ENCODE results near the gene RPS6KL1.

RPS6KL1 gene

DNA sequence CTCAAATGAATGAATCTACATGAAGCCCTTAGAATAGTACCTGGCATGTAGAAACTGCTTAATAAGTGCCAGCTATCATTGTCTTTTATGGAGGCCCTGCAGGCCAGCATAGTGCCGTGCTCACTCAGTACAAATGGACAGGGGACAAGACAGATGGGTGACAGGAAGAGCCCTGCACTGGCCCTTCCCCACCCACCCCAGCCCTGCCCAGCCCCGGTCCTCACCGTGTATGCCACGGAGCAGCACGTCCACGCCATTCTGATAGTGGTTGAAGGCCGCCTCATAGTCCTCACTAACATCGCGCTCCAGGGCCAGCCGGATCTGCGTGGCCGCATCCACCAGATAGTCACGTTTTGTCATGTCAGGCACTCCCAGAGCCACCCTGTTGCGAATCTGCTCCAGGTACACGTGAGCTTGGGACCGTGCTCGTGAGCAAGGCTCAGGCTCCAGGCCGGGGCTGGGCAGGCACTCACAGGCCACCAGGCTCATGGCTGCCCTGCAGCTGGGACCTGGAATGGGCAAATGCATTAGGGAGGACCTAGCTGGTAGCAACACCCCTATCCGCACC, 1.9 kb downstream of the RPS6KL1 start:
- no peaks in the 10 kb centered on the region for H3K4me1 ChIP-seq (ENCODE audit: low read depth, poor library complexity, severe bottlenecking)
- H3K27me3 ChIP-seq (ENCODE audit: insufficient read depth, low read depth) = no peaks in the 10 kb centered on the region
- H3K27ac ChIP-seq = no peak overlapping the region
- TF ChIP-seq, protein P1, sequence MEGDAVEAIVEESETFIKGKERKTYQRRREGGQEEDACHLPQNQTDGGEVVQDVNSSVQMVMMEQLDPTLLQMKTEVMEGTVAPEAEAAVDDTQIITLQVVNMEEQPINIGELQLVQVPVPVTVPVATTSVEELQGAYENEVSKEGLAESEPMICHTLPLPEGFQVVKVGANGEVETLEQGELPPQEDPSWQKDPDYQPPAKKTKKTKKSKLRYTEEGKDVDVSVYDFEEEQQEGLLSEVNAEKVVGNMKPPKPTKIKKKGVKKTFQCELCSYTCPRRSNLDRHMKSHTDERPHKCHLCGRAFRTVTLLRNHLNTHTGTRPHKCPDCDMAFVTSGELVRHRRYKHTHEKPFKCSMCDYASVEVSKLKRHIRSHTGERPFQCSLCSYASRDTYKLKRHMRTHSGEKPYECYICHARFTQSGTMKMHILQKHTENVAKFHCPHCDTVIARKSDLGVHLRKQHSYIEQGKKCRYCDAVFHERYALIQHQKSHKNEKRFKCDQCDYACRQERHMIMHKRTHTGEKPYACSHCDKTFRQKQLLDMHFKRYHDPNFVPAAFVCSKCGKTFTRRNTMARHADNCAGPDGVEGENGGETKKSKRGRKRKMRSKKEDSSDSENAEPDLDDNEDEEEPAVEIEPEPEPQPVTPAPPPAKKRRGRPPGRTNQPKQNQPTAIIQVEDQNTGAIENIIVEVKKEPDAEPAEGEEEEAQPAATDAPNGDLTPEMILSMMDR (conservative IDR thresholded peaks at IDR 0.05; ENCODE audit: low read depth, low read length) = no peak
- no peaks in the 10 kb centered on the region for H3K36me3 ChIP-seq (ENCODE audit: insufficient read depth)
- no peak overlapping the region for H3K4me2 ChIP-seq
- no peaks in the 10 kb centered on the region for H4K20me1 ChIP-seq (ENCODE audit: insufficient read depth)
- H3K4me3 ChIP-seq (IDR thresholded peaks at IDR 0.05; ENCODE audit: insufficient read depth, low read depth, low read length) = no peak overlapping the region
- no peak overlapping the region for H2AFZ ChIP-seq (ENCODE audit: low read depth)
- no peaks in the 10 kb centered on the region for H3K79me2 ChIP-seq (ENCODE audit: insufficient read depth, low read depth)
- H3K9ac ChIP-seq = no peak overlapping the region

DNA sequence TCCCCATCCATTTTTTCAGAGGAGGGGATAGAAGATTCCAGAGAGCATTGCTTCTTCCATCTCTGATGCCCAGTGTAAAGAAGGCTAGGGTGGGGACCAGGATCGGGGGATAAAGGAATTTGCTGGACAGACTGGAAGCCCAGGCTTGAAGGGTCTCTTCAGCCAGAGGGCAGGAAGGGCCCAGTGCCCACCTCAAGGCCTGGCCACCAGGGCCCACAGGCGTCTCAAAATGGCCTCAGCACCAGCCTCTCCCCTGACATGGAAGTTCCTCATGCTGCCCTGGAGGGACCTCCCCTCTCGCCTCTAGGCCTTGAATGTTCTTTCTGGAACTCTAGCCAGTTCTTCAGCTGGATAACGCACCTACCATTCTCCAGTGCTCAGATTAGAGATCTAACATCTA, 2.8 kb downstream of the RPS6KL1 start:
- H3K4me2 ChIP-seq = no peak overlapping the region
- no peaks in the 10 kb centered on the region for H3K4me1 ChIP-seq (ENCODE audit: low read depth, poor library complexity, severe bottlenecking)
- H3K27ac ChIP-seq = no peak overlapping the region
- H2AFZ ChIP-seq (ENCODE audit: low read depth) = no peak overlapping the region
- H4K20me1 ChIP-seq (ENCODE audit: insufficient read depth) = no peaks in the 10 kb centered on the region
- H3K36me3 ChIP-seq (ENCODE audit: insufficient read depth) = no peaks in the 10 kb centered on the region
- no peak overlapping the region for H3K9ac ChIP-seq
- TF ChIP-seq, protein P1 (conservative IDR thresholded peaks at IDR 0.05; ENCODE audit: low read depth, low read length) = no peak
- H3K4me3 ChIP-seq (IDR thresholded peaks at IDR 0.05; ENCODE audit: insufficient read depth, low read depth, low read length) = no peak overlapping the region
- H3K27me3 ChIP-seq (ENCODE audit: insufficient read depth, low read depth) = no peaks in the 10 kb centered on the region
- no peaks in the 10 kb centered on the region for H3K79me2 ChIP-seq (ENCODE audit: insufficient read depth, low read depth)

DNA sequence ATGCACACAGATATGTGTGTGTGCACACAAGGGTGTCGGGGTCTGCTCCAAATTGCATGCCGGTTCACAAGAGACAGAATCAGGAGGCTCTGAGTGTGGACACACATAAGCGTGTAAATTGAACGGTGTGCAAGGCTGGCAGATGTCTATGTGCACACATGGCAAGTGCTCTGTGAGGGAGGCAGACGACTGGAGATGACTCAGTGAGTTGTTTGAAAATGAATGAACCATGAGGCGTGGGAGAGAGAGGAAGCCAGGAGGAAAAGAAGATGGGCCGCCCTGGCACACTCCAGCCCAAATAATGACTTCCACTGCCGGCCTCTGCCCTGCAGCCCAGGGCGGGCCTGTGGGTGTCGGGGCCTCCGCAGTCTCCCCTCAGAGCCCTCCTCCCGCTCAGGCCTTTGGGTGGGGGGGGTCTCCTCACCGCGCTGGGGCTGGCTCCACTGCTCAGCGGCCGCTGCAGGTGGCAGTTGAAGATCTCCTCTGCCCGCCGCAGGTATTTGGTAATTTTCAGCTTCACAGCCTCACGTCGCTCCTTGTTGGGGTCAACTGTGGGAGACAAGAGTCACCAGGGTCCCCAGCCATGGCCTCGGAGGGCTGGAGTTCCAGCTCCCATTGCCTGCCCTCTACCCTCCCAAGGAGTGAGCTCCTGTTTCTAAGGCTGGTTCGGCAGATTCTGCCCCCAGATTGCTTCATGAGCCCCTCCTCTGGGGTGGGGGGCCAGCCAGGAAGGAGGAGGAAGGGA, 3.5 kb downstream of the RPS6KL1 start:
- no peaks in the 10 kb centered on the region for H3K36me3 ChIP-seq (ENCODE audit: insufficient read depth)
- H3K27ac ChIP-seq = no peak overlapping the region
- H3K27me3 ChIP-seq (ENCODE audit: insufficient read depth, low read depth) = no peaks in the 10 kb centered on the region
- H2AFZ ChIP-seq (ENCODE audit: low read depth) = no peak overlapping the region
- no peaks in the 10 kb centered on the region for H3K79me2 ChIP-seq (ENCODE audit: insufficient read depth, low read depth)
- no peaks in the 10 kb centered on the region for H3K4me1 ChIP-seq (ENCODE audit: low read depth, poor library complexity, severe bottlenecking)
- H3K4me3 ChIP-seq (IDR thresholded peaks at IDR 0.05; ENCODE audit: insufficient read depth, low read depth, low read length) = no peak overlapping the region
- no peak overlapping the region for H3K4me2 ChIP-seq
- H3K9ac ChIP-seq = no peak overlapping the region
- no peaks in the 10 kb centered on the region for H4K20me1 ChIP-seq (ENCODE audit: insufficient read depth)
- TF ChIP-seq, protein P1 (conservative IDR thresholded peaks at IDR 0.05; ENCODE audit: low read depth, low read length) = no peak

DNA sequence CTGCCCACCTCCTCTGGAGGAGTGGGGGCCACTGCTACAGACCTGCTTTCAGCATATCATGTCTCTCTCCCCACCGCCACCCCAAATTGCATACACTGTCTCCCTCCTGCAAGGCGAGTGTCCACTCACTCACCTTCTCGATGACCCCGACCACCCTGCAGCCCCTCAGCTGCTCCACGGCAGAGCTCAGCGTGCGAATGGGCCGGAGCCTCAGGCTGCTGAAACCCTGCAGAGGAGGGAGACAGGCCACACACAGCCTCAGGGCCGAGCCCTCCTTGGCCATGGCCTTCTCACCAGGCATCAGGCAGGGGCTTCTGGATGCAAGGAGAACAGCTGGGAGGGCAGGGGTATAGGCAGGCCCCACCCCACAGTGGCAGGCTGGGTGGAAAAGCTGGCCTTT, 4.7 kb downstream of the RPS6KL1 start:
- no peaks in the 10 kb centered on the region for H3K4me1 ChIP-seq (ENCODE audit: low read depth, poor library complexity, severe bottlenecking)
- H3K36me3 ChIP-seq (ENCODE audit: insufficient read depth) = no peaks in the 10 kb centered on the region
- H2AFZ ChIP-seq (ENCODE audit: low read depth) = no peak overlapping the region
- no peaks in the 10 kb centered on the region for H4K20me1 ChIP-seq (ENCODE audit: insufficient read depth)
- H3K4me2 ChIP-seq = no peak overlapping the region
- TF ChIP-seq, protein P1 (conservative IDR thresholded peaks at IDR 0.05; ENCODE audit: low read depth, low read length) = no peak
- H3K27ac ChIP-seq = no peak overlapping the region
- no peaks in the 10 kb centered on the region for H3K79me2 ChIP-seq (ENCODE audit: insufficient read depth, low read depth)
- no peak overlapping the region for H3K4me3 ChIP-seq (IDR thresholded peaks at IDR 0.05; ENCODE audit: insufficient read depth, low read depth, low read length)
- H3K9ac ChIP-seq = no peak overlapping the region
- H3K27me3 ChIP-seq (ENCODE audit: insufficient read depth, low read depth) = no peaks in the 10 kb centered on the region
